Smooth muscle cell (in vitro differentiated cells): ENCODE measurements around the gene BABAM1. TPM values are rescaled to one million over a fixed set of nuclear protein-coding genes. Genes with fewer than 3 reads are reported as not detected.
"Not testable (repeated sequence)": the region's sequence is repeated elsewhere in the genome, so short reads cannot be mapped to it uniquely, and the experiment has no call there.

Experiments used
- DNase-seq: peaks from one replicate; lab custom pipeline; 2025; ENCODE audit not compliant: unreplicated experiment; lab: John Stamatoyannopoulos, UW
- H2AFZ ChIP-seq: fragments of 200-600 bp; sonication (generic); 2 replicates; pipeline ENCODE4 v1.6.0; 2016; ENCODE audit warnings: antibody characterized with exemption, low read depth, mild to moderate bottlenecking
- H3F3A ChIP-seq: fragments of 200-600 bp; sonication (generic); 2 replicates; pipeline ENCODE4 v1.6.0; 2017; ENCODE audit warnings: antibody characterized with exemption, low read depth
- H3K27ac ChIP-seq: fragments of 200-600 bp; sonication (generic); 2 replicates; pipeline ENCODE4 v1.5.1; 2016; ENCODE audit warnings: low read depth, mild to moderate bottlenecking
- H3K27me3 ChIP-seq: fragments of 200-600 bp; sonication (generic); 2 replicates; pipeline ENCODE4 v1.6.1; 2016; ENCODE audit warnings: low read depth, mild to moderate bottlenecking
- H3K36me3 ChIP-seq: fragments of 200-600 bp; sonication (generic); 2 replicates; pipeline ENCODE4 v1.5.1; 2016; ENCODE audit warnings: low read depth
- H3K4me1 ChIP-seq: fragments of 200-600 bp; sonication (generic); 2 replicates; pipeline ENCODE4 v1.5.1; 2016; ENCODE audit warnings: low read depth
- H3K4me2 ChIP-seq: fragments of 200-600 bp; sonication (generic); 2 replicates; pipeline ENCODE4 v1.6.0; 2016; ENCODE audit warnings: mild to moderate bottlenecking
- H3K4me3 ChIP-seq: fragments of 200-600 bp; sonication (generic); 2 replicates; pipeline ENCODE4 v1.5.1; 2016; ENCODE audit warnings: mild to moderate bottlenecking
- H3K79me2 ChIP-seq: fragments of 200-600 bp; sonication (generic); 2 replicates; pipeline ENCODE4 v1.6.0; 2016; ENCODE audit warnings: low read depth, mild to moderate bottlenecking
- H3K9ac ChIP-seq: fragments of 200-600 bp; sonication (generic); 2 replicates; pipeline ENCODE4 v1.6.0; 2016; ENCODE audit warnings: low read depth
- H3K9me3 ChIP-seq: fragments of 200-600 bp; sonication (generic); replicated peaks from 2 replicates; pipeline ENCODE4 v1.5.1; 2016; ENCODE audit warnings: low read depth
- H4K20me1 ChIP-seq: fragments of 200-600 bp; sonication (generic); 2 replicates; pipeline ENCODE4 v1.6.0; 2016; ENCODE audit warnings: low read depth
- WGBS: methylation state at CpG from one replicate; pipeline ENCODE4 v1.1.7; 2016; ENCODE audit warnings: low lambda C conversion rate; 5-methylcytosine and 5-hydroxymethylcytosine counted together
- polyA plus RNA-seq: library from polyadenylated mRNA; unstranded; fragments of >200 nt; fragmentation: Nextera tagmentation; extraction: Ambion mirVana; gene quantifications from 2 replicates; pipeline ENCODE4 v1.2.1, GENCODE V29; 2016
- total RNA-seq: library from RNA; depleted of rRNA; stranded (reverse); fragments of >200 nt; gene quantifications from 2 replicates; pipeline ENCODE4 v1.2.3, GENCODE V29; 2014
- TF ChIP-seq, protein P1 (sequence below): fragments of 200-600 bp; sonication (generic); IDR thresholded peaks from 2 replicates; pipeline ENCODE4 v1.5.1; 2017; ENCODE audit warnings: borderline replicate concordance, mild to moderate bottlenecking, antibody characterized with exemption; ENCODE audit not compliant: insufficient read depth, poor library complexity, severe bottlenecking

The BABAM1 gene
- total and polyA plus RNA-seq, 2 experiments from 2014 or later = 69.8 to 108 TPM

DNA sequence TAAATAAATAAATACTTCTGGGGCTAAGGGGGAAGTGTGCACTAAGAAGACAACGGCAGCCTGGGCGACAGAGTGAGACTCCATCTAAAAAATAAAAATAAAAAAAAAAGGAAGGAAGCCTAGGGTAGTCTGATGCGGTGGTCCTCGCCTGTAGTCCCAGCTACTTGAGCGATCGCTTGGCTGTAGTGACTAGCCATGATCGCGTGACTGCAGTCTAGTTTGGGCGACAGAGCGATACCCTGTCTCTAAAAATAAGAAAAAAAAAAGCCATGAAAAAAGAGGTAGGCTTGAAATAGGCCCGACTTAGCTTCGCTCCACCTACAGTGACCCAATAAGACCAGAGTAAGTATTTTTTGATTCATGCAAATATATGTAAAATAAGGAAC, 661 bp upstream of the BABAM1 start:
- Histone ChIP-seq H3K79me2 (peaks cover 6% of the 10 kb centered on the region), H3K4me2 (peak overlapping the region; percentile 23), H3K9me3 (no peaks in the 10 kb centered on the region), H3F3A (no peaks in the 10 kb centered on the region), H2AFZ (no peak overlapping the region), H4K20me1 (no peaks in the 10 kb centered on the region), H3K27ac (peak overlapping the region; percentile 51), H3K9ac (no peak overlapping the region), H3K4me3 (no peak overlapping the region), H3K4me1 (peaks cover 4% of the 10 kb centered on the region), H3K27me3 (no peaks in the 10 kb centered on the region), H3K36me3 (no peaks in the 10 kb centered on the region)
- TF ChIP-seq, protein P1, sequence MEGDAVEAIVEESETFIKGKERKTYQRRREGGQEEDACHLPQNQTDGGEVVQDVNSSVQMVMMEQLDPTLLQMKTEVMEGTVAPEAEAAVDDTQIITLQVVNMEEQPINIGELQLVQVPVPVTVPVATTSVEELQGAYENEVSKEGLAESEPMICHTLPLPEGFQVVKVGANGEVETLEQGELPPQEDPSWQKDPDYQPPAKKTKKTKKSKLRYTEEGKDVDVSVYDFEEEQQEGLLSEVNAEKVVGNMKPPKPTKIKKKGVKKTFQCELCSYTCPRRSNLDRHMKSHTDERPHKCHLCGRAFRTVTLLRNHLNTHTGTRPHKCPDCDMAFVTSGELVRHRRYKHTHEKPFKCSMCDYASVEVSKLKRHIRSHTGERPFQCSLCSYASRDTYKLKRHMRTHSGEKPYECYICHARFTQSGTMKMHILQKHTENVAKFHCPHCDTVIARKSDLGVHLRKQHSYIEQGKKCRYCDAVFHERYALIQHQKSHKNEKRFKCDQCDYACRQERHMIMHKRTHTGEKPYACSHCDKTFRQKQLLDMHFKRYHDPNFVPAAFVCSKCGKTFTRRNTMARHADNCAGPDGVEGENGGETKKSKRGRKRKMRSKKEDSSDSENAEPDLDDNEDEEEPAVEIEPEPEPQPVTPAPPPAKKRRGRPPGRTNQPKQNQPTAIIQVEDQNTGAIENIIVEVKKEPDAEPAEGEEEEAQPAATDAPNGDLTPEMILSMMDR = no peak
- WGBS = 89% methylated on average over 12 of the region's 12 CpGs
- no peak for DNase-seq

DNA sequence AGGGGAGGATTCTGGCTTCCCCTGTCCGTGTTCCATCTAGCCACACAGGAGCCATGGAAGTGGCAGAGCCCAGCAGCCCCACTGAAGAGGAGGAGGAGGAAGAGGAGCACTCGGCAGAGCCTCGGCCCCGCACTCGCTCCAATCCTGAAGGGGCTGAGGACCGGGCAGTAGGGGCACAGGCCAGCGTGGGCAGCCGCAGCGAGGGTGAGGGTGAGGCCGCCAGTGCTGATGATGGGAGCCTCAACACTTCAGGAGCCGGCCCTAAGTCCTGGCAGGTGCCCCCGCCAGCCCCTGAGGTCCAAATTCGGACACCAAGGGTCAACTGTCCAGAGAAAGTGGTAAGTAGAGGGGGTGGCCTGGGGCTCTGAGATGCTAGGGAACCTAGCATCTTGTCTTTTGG, 1.5 kb downstream of the BABAM1 start:
- no peak overlapping the region for H3K9ac ChIP-seq
- H3F3A ChIP-seq = no peaks in the 10 kb centered on the region
- no peak overlapping the region for H3K27ac ChIP-seq
- no peaks in the 10 kb centered on the region for H3K9me3 ChIP-seq
- H2AFZ ChIP-seq = no peak overlapping the region
- H3K4me3 ChIP-seq = no peak overlapping the region
- no peaks in the 10 kb centered on the region for H4K20me1 ChIP-seq
- peaks cover 6% of the 10 kb centered on the region for H3K79me2 ChIP-seq
- no peaks in the 10 kb centered on the region for H3K36me3 ChIP-seq
- WGBS = 94% methylated on average over 12 of the region's 13 CpGs
- TF ChIP-seq, protein P1 = no peak
- peaks cover 4% of the 10 kb centered on the region for H3K4me1 ChIP-seq
- no peaks in the 10 kb centered on the region for H3K27me3 ChIP-seq
- no peak for DNase-seq
- H3K4me2 ChIP-seq = peak overlapping the region; percentile 88

DNA sequence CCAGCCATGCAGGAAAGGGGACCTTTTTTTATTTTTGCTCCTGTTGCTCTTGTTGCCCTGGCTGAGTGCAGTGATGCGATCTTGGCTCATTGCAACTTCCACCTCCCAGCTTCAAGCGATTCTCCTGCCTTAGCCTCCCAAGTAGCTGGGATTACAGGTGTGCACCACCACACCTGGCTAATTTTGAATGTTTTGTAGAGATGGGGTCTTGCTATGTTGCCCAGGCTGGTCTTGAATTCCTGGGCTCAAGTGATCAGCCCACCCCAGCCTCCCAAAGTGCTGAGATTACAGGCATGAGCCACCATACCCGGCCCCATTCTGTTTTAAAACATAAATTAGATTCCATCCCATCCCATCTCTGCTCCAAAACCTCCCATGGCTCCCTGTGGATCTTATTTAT, 7.6 kb downstream of the BABAM1 start:
- H3K4me2 ChIP-seq, H4K20me1 ChIP-seq, H3K27ac ChIP-seq, H3K4me3 ChIP-seq, DNase-seq, H2AFZ ChIP-seq, H3K9me3 ChIP-seq, H3F3A ChIP-seq, H3K79me2 ChIP-seq, H3K36me3 ChIP-seq, H3K9ac ChIP-seq, H3K27me3 ChIP-seq, H3K4me1 ChIP-seq: not testable (repeated sequence)
- WGBS = 93% methylated on average over 3 of the region's 3 CpGs

DNA sequence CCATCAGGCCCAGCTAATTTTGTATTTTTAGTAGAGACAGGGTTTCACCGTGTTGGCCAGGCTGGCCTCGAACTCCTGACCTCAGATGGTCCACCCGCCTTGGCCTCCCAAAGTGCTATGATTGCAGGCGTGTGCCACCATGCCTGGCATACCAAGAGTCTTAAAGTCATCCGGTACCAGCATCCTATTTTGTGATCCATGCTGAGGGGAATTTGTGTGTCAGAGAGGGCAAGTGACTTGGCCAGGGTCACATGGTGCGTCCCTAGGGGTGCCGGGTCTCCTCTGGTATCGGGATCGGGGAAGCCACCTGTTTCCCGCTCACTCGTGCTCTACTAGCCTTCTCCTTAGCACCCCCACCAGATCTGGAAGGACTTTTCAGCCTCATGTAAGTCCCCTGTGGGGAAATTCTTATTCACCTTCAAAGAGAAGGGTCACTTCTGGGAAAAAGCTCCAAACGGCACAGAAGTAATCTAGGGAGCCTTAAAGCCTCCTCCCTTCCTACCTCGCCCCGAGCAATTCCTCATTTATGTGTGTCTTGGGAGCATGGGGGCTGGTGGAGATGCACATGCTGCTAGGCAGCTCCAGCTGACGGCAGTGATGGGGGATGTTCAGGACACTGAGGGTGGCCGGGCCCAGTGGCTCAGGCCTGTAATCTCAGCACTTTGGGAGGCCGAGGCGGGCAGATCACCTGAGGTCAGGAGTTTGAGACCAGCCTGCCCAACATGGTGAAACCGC, 8.4 kb downstream of the BABAM1 start:
- no peak overlapping the region for H3K4me3 ChIP-seq
- H2AFZ ChIP-seq = no peak overlapping the region
- 97% methylated on average over 19 of the region's 19 CpGs for WGBS
- H3K4me2 ChIP-seq = no peak overlapping the region
- no peaks in the 10 kb centered on the region for H3K36me3 ChIP-seq
- no peaks in the 10 kb centered on the region for H3K27me3 ChIP-seq
- H3K9ac ChIP-seq = no peak overlapping the region
- no peak overlapping the region for H3K27ac ChIP-seq
- H3K9me3 ChIP-seq = no peaks in the 10 kb centered on the region
- TF ChIP-seq, protein P1 = no peak
- no peak for DNase-seq
- no peaks in the 10 kb centered on the region for H3K4me1 ChIP-seq
- no peaks in the 10 kb centered on the region for H4K20me1 ChIP-seq
- H3F3A ChIP-seq = no peaks in the 10 kb centered on the region
- no peaks in the 10 kb centered on the region for H3K79me2 ChIP-seq
